Left lung (tissue), 10 donors: Measurements from ENCODE around the gene SIK2. TPM values are rescaled to one million over a fixed set of nuclear protein-coding genes. Genes with fewer than 3 reads are reported as not detected.
"Not testable (repeated sequence)": the region's sequence is repeated elsewhere in the genome, so short reads cannot be mapped to it uniquely, and the experiment has no call there.

ENCODE experiments used
- ATAC-seq: fragments of 200-7000 bp; cut with Tn5 transposase; one replicate; pipeline ENCODE4 v1.9.1; 2020; ENCODE audit warnings: moderate library complexity
- DNase-seq, 4 donors: peaks; one replicate each; pipeline ENCODE4 v3.0.0-alpha.2; 2013 to 2020
- H3K27ac ChIP-seq, 2 donors: fragments of 200-600 bp; sonication (generic) in 1 of 2; one replicate each; pipeline versions ENCODE4 v1.5.0 to v1.8.0; 2020 to 2021
- H3K27me3 ChIP-seq, 2 donors: fragments of 200-600 bp; sonication (generic) in 1 of 2; one replicate each; pipeline versions ENCODE4 v1.5.0 to v1.8.0; 2020 to 2021
- H3K36me3 ChIP-seq, 2 donors: fragments of 200-600 bp; sonication (generic) in 1 of 2; one replicate each; pipeline versions ENCODE4 v1.5.0 to v1.8.0; 2020 to 2021
- H3K4me1 ChIP-seq, 2 donors: fragments of 200-600 bp; one replicate each; pipeline ENCODE4 v1.8.0; 2021
- H3K4me3 ChIP-seq, 2 donors: fragments of 200-600 bp; sonication (generic) in 1 of 2; one replicate each; pipeline versions ENCODE4 v1.5.0 to v1.8.0; 2020 to 2021; ENCODE audit warnings: mild to moderate bottlenecking in 1 of 2
- H3K9me3 ChIP-seq, 2 donors: fragments of 200-600 bp; sonication (generic) in 1 of 2; one replicate each; pipeline versions ENCODE4 v1.5.0 to v1.8.0; 2020 to 2021
- CTCF ChIP-seq, 2 donors: fragments of 200-600 bp; sonication (generic) in 1 of 2; IDR thresholded peaks; one replicate each; pipeline versions ENCODE4 v1.5.0 to v1.8.0; 2021; ENCODE audit warnings: antibody characterized with exemption in 2 of 2
- intact Hi-C, 2 donors: fragments of 100-400 bp; cut with DNase I; formaldehyde crosslinking; loops; one replicate each; pipeline versions ENCODE4 v1.11.2 to v1.14.2; 2022
- polyA plus RNA-seq, 6 donors: library from polyadenylated mRNA; unstranded; fragments of 120-200 nt; gene quantifications; one replicate each; pipeline ENCODE4 v1.2.1, GENCODE V29; 2013; ENCODE audit not compliant: insufficient read length in 6 of 6
- total RNA-seq, 2 donors: library from RNA; stranded (reverse); fragmentation: NEBNext Ultra II Directional; extraction: Animal tissue kit (Norgen Biotek cat#: 25700); gene quantifications; one replicate each; pipeline ENCODE4 v1.2.1, GENCODE V29; 2021
- donor health status: DM: no; HTN: yes; CAD: no.
- donor health status: DM: no; HTN: no; CAD: no.

Gene SIK2
- total and polyA plus RNA-seq, 8 donors = 23.3 to 35.1 (median 30.8) TPM

DNA sequence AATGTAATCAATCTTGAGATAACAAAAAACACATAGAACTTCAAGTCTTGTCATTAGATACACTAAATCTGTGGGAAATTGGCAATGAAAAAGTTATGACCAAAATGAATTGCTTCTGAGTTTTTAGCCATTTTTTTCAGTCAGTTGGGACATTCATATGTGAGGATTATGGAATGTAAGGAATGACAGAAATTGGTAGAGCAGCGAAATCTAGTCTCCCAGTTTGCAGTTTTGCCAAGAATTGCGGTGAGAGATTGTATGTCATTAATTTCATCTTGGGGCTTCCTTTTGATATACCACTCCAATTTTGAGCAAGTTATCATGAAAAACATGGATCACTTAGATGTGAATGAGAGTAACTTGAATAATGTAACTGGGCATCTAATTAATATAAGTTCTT lies 49.9 kb downstream of the SIK2 start:
- Histone ChIP-seq H3K4me1 (no peaks in the 10 kb centered on the region), H3K4me3 (no peak overlapping the region), H3K27me3 (no peaks in the 10 kb centered on the region), H3K27ac (no peak overlapping the region), H3K9me3 (no peaks in the 10 kb centered on the region), H3K36me3 (no peaks in the 10 kb centered on the region)
- TF ChIP-seq CTCF (IDR thresholded peaks at IDR 0.05) = no peak
- DNase-seq = no peak
- ATAC-seq = no peak
- intact Hi-C loops = no loop called here

GRCh38 chr11:111654601-111655000 lies 52.4 kb downstream of the SIK2 start:
- Histone ChIP-seq H3K36me3 (no peaks in the 10 kb centered on the region), H3K4me1 (no peaks in the 10 kb centered on the region), H3K27me3 (no peaks in the 10 kb centered on the region), H3K4me3 (no peak overlapping the region), H3K27ac (no peak overlapping the region), H3K9me3 (no peaks in the 10 kb centered on the region)
- ATAC-seq (peak; percentile 45), DNase-seq (no peak)
- intact Hi-C loops = no loop called here
- no peak for TF ChIP-seq CTCF (IDR thresholded peaks at IDR 0.05)

- no peak overlapping the region for H3K4me3 ChIP-seq
- no peak overlapping the region for H3K27ac ChIP-seq
- H3K36me3 ChIP-seq = no peaks in the 10 kb centered on the region
- intact Hi-C loops = no loop called here
- TF ChIP-seq CTCF (IDR thresholded peaks at IDR 0.05) = no peak
- no peaks in the 10 kb centered on the region for H3K27me3 ChIP-seq
- no peaks in the 10 kb centered on the region for H3K4me1 ChIP-seq
- H3K9me3 ChIP-seq = no peaks in the 10 kb centered on the region
- ATAC-seq (peak; percentile 38), DNase-seq (no peak)
These were observed 53.7 kb downstream of the SIK2 start for GRCh38 chr11:111655924-111656323.

DNA sequence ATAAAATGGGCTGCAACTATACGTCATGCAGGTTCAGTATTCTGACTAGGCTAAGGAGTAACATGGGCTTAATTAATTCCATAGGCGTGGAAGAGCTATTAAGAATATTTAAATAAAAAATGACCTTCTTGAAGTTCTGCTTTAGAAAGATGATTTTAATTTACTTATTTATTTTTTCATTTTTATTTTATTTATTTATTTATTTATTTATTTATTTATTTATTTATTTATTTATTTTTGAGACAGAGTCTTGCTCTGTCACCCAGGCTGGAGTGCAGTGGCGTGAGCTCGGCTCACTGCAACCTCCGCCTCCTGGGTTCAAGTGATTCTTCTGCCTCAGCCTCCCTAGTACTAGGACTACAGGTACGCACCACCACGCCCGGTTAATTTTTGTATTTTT lies 55.7 kb downstream of the SIK2 start:
- ATAC-seq, H3K36me3 ChIP-seq, intact Hi-C loops, H3K4me3 ChIP-seq, H3K4me1 ChIP-seq, DNase-seq, H3K27me3 ChIP-seq, H3K27ac ChIP-seq, H3K9me3 ChIP-seq: not testable (repeated sequence)

DNA sequence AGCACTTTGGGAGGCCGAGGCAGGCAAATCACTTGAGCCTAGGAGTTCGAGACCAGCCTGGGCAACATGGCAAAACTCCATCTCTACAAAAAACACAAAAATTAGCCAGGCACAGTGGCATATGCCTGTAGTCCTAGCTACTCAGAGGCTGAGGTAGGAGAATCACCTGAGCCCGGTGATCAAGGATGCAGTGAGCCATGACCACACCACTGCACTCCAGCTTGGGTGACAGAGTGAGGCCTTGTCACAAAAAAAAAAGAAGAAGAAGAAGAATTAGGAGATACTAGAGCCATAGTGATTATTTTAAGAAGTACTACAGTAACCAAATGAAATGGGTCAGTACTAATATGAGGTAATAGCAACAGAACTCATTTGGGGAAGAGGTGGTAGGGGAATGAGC lies 56.2 kb downstream of the SIK2 start:
- H3K27ac ChIP-seq, H3K36me3 ChIP-seq, H3K9me3 ChIP-seq, ATAC-seq, H3K27me3 ChIP-seq, DNase-seq, H3K4me1 ChIP-seq, H3K4me3 ChIP-seq, intact Hi-C loops: not testable (repeated sequence)

- DNase-seq = no peak
- no peak for ATAC-seq
- H3K9me3 ChIP-seq = no peaks in the 10 kb centered on the region
- H3K4me1 ChIP-seq = peaks cover 0 to 6% of the 10 kb centered on the region in 2 donors
- H3K4me3 ChIP-seq = no peak overlapping the region
- H3K27me3 ChIP-seq = no peaks in the 10 kb centered on the region
- H3K36me3 ChIP-seq = no peaks in the 10 kb centered on the region
- no peak for TF ChIP-seq CTCF (IDR thresholded peaks at IDR 0.05)
- intact Hi-C loops = no loop called here
- no peak overlapping the region for H3K27ac ChIP-seq
These were observed 57.2 kb downstream of the SIK2 start for GRCh38 chr11:111659201-111660115.
